Fibroblast of pulmonary artery (primary cell): ENCODE data around the gene FXYD1.
"Not testable (repeated sequence)": the region's sequence is repeated elsewhere in the genome, so short reads cannot be mapped to it uniquely, and the experiment has no call there.

ENCODE experiments used
- DNase-seq: peaks from one replicate; pipeline ENCODE4 v3.0.0-alpha.2; 2010; ENCODE audit warnings: low read depth
- H3K4me3 ChIP-seq: replicated peaks from 2 replicates; pipeline ENCODE4 v1.5.1; 2011; ENCODE audit warnings: low read depth, mild to moderate bottlenecking, control low read depth, low read length, moderate library complexity
- TF ChIP-seq, protein P1 (sequence below): IDR thresholded peaks from 2 replicates; pipeline ENCODE4 v1.5.1; 2011; ENCODE audit warnings: mild to moderate bottlenecking, control low read depth, low read length, inconsistent platforms; ENCODE audit errors: missing control alignments

The FXYD1 gene

DNA sequence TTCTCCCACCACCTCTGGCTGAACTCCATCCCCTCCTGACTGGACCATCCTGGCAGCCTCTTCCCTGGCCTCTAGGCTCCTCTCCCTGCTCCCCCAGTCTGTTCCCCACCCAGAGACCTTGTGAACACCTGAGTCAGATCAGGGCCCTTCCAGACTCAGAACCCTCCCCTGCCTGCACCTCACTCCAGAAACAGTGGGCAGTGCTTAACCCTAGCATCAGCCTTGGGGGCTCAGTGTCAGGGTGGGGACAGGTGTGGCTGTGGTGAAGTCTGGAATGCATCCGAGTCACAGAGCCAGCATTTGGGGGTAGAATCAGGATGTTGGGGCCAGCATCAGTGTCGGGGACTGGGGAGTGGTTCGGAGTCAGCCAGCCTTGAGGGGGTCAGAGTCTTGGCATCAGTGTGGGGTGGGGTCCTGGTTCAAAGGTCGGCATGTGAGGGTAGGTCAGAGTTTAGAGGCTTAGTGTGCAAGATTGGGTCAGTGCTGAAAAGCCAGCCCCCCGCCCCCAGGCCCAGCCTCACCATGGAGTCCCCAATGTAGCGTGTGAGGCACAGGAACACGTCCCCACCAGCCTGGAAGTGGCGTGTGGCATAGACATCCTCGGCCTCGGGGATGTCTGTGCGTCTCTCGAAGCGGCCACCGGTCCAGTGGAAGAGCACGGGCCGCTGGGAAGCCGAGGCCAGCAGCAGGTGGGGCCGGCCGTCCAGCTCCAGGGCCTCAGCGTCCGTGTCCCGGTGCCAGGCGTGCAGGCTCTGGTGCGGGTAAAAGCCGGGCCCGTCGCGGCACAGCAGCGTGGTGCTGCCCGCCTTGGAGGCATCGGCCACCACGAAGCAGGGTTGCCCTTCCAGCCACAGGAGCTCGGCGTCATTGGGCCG, 12.6 kb upstream of the FXYD1 start:
- TF ChIP-seq, protein P1, sequence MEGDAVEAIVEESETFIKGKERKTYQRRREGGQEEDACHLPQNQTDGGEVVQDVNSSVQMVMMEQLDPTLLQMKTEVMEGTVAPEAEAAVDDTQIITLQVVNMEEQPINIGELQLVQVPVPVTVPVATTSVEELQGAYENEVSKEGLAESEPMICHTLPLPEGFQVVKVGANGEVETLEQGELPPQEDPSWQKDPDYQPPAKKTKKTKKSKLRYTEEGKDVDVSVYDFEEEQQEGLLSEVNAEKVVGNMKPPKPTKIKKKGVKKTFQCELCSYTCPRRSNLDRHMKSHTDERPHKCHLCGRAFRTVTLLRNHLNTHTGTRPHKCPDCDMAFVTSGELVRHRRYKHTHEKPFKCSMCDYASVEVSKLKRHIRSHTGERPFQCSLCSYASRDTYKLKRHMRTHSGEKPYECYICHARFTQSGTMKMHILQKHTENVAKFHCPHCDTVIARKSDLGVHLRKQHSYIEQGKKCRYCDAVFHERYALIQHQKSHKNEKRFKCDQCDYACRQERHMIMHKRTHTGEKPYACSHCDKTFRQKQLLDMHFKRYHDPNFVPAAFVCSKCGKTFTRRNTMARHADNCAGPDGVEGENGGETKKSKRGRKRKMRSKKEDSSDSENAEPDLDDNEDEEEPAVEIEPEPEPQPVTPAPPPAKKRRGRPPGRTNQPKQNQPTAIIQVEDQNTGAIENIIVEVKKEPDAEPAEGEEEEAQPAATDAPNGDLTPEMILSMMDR, result no peak
- no peak for DNase-seq
- H3K4me3 ChIP-seq, result no peak overlapping the region

DNA sequence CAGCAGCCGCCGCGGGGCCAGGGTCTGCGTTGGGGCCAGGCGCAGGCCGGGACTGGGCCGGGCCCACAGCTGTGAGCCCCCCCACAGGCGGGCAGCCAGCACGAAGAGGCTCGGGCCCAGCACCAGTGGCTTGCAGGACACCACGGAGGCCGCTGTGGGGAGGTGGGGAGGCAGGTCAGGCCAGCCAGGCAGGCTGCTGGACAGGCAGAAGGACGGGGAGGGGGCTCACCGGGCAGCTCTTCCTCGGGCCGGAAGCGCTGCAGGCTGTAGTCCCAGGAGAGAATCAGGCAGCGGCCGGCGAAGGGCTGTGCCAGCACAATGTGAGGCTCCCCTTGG, 12.0 kb upstream of the FXYD1 start:
- TF ChIP-seq, protein P1, result no peak
- DNase-seq, result no peak
- no peak overlapping the region for H3K4me3 ChIP-seq

DNA sequence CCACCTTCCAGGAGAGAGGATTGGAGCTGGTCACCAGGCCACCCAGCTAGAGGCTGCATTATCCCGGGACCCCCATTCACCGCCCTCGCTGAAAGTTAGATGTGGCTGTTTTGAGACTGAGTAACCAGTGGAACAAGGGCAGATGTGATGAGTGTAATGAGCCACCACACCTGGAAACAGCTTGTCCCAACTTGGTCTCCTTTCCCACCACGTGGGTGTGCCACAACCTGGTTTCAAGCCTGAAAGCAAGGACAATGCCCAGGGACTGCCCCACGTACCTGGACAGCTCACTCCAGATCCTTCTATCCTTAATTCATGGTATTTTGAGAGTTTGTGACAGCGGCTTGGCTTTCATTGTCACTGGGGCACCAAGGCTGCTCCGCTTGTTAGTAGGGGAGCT, 10.8 kb upstream of the FXYD1 start:
- TF ChIP-seq, protein P1, result no peak
- no peak for DNase-seq
- no peak overlapping the region for H3K4me3 ChIP-seq

DNA sequence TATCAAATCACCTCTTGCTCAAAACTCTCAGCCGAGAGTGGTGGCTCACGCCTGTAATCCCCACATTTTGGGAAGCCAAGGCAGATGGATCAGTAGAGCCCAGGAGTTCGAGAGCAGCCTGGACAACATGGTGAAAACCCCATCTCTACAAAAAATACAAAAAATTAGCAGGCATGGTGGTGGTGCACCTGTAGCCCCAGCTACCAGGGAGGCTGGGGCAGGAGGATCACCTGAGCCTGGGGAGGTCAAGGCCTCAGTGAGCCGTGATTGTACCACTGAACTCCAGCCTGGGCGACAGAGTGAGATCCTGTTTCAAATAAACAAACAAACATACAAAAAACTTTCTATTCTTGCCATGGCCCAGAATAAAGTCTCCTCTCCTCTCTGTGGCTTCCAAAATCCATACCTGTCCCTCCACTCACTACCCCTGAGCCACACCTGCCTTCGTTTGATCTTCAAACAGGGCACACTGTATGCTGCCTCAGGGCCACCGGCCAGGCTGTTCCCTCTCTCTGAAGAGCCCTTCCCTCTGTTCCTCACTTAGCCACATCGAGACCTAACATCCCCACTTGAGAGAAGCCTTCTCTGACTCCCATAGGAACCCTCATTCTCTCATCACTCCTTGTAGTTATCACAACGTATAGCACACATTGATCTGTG, 10.1 kb upstream of the FXYD1 start:
- H3K4me3 ChIP-seq, result no peak overlapping the region
- DNase-seq, result no peak
- TF ChIP-seq, protein P1, result no peak

DNA sequence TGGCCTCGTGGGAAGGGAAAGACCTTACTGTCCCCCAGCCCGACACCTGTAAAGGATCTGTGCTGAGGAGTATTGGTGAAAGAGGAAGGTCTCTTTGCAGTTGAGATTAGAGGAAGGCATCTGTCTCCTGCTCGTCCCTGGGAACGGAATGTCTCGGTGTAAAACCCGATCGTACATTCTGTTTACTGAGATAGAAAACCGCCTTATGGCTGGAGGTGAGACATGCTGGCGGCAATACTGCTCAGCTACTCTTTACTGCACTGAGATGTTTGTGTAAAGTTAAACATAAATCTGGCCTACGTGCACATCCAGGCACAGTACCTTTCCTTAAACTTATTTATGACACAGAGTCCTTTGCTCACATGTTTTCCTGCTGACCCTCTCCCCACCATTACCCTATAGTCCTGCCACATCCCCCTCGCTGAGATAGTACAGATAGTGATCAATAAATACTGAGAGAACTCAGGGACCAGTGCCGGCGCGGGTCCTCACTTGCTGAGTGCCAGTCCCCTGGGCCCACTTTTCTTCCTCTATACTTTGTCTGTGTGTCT, 8.8 kb upstream of the FXYD1 start:
- not testable (repeated sequence) for H3K4me3 ChIP-seq

DNA sequence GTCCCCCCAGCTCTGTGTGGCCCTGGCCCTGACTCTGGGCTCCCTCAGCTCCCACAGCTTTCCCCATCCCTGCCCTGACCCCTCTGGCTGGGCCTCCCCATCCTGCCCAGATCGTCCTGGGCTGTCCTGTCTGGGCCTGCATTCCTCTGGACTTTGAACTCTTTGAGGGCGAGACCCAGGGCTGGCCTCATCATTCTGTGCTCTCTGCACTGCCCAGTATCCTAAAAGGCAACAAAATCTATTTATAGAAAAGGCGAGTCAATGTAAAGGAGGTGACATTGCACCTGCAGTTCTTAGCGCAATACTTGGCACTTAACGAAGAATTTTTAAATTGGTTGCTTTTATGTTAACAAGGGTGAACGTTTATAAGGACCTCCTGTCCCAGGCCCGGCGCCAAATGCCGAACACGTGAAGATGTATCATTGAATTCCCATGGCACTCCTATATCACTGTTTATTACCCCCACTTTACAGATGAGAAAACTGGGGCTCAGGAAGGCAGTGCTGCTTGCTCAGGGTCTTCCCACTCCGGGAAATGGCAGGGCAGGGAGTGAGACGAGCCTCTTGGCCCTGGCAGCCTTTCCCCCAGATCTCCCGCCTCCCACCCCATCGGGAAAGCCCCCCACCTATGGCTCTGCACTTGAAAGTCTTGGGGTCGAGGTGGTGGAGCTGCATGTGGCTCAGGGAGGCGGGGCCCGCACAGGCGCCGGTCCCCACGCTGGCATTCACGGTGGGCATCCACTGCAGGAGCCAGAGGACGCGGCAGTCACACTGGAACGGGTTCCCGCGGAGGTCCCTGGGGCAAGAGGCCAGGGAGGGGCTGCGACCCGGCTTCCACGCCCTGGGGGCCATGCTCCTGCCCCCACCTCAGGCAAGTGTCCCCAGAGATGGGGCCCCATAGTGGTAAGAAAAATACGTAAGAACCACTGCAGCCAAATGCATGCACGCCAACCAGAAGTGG, 7.6 kb upstream of the FXYD1 start:
- DNase-seq, result no peak
- TF ChIP-seq, protein P1, result no peak
- H3K4me3 ChIP-seq, result no peak overlapping the region

More for the DNA sequence above, 8.8 kb upstream of the FXYD1 start:
- not testable (repeated sequence) for DNase-seq
